ENCODE data around the gene DAPK3.

- TF ChIP-seq RCOR1 (IDR thresholded peaks at IDR 0.05; ENCODE audit: low read depth, low read length) (no peak), CBX8 (IDR thresholded peaks at IDR 0.05) (no peak), CTCF (IDR thresholded peaks at IDR 0.05) (no peak), MAFK (IDR thresholded peaks at IDR 0.05; ENCODE audit: partially characterized antibody) (no peak), RAD21 (conservative IDR thresholded peaks at IDR 0.05 in 1 of 2, IDR thresholded peaks at IDR 0.05 in 1 of 2) (no peak), POLR2A (IDR thresholded peaks at IDR 0.05; ENCODE audit: low read length) (no peak), USF2 (IDR thresholded peaks at IDR 0.05) (no peak), JUN (IDR thresholded peaks at IDR 0.05) (no peak), ZSCAN20 (CRISPR knock-in tag; IDR thresholded peaks at IDR 0.05) (no peak), REST (IDR thresholded peaks at IDR 0.05) (no peak), SREBF2 (IDR thresholded peaks at IDR 0.05) (no peak), RFX5 (IDR thresholded peaks at IDR 0.05) (no peak), CHD2 (IDR thresholded peaks at IDR 0.05; ENCODE audit: low read length, partially characterized antibody) (no peak), SMC3 (IDR thresholded peaks at IDR 0.05) (no peak)
Measured at GRCh38 chr19:3977242-3978143, 6.6 kb upstream of the DAPK3 start.
